NCI-H526 treated with DMSO at 0.1 percent for 48 hours (cell line): ENCODE data around the gene PRMT1.
"Not testable (repeated sequence)": the region's sequence is repeated elsewhere in the genome, so short reads cannot be mapped to it uniquely, and the experiment has no call there.

ENCODE experiments used
- DNase-seq: peaks from one replicate; lab custom pipeline; 2025; lab: John Stamatoyannopoulos, UW

The PRMT1 gene

GRCh38 chr19:49677231-49677900, at the start of gene PRMT1:
Gene PRMT1, plus strand, starts transcription at chr19:49677271. Its CDS starts 10 bp downstream, at chr19:49677281.
- no peak for DNase-seq

GRCh38 chr19:49629659-49630058, 47.4 kb upstream of the PRMT1 start:
- no peak for DNase-seq

GRCh38 chr19:49631014-49631588, 46.0 kb upstream of the PRMT1 start:
- no peak for DNase-seq

- no peak for DNase-seq
Observed at GRCh38 chr19:49631610-49632192, 45.4 kb upstream of the PRMT1 start.

GRCh38 chr19:49632576-49632975, 44.5 kb upstream of the PRMT1 start:
- DNase-seq, result no peak

- not testable (repeated sequence) for DNase-seq
Observed at GRCh38 chr19:49633273-49633672, 43.8 kb upstream of the PRMT1 start.

GRCh38 chr19:49635530-49636232, 41.4 kb upstream of the PRMT1 start:
- no peak for DNase-seq

GRCh38 chr19:49636233-49636932, 40.7 kb upstream of the PRMT1 start:
- DNase-seq, result no peak

- no peak for DNase-seq
Observed at GRCh38 chr19:49637821-49638738, 39.0 kb upstream of the PRMT1 start.

GRCh38 chr19:49639401-49640112, 37.5 kb upstream of the PRMT1 start:
- no peak for DNase-seq

GRCh38 chr19:49640113-49640898, 36.8 kb upstream of the PRMT1 start, which contains the start of gene RRAS:
Gene RRAS, minus strand, starts transcription at chr19:49640143. Its CDS starts 45 bp downstream, at chr19:49640098.
- peak; percentile 98 for DNase-seq

GRCh38 chr19:49641688-49642491, 35.2 kb upstream of the PRMT1 start, which contains the start of gene SCAF1:
Gene SCAF1, plus strand, starts transcription at chr19:49642209. Its CDS starts 2,818 bp downstream, at chr19:49645027.
- peak; percentile 98 for DNase-seq

- no peak for DNase-seq
Observed at GRCh38 chr19:49642492-49643035, 34.5 kb upstream of the PRMT1 start.

GRCh38 chr19:49643466-49643865, 33.6 kb upstream of the PRMT1 start:
- no peak for DNase-seq

GRCh38 chr19:49645592-49645991, 31.5 kb upstream of the PRMT1 start:
- no peak for DNase-seq

- DNase-seq, result no peak
Observed at GRCh38 chr19:49645995-49646394, 31.1 kb upstream of the PRMT1 start.

GRCh38 chr19:49646586-49646985, 30.5 kb upstream of the PRMT1 start:
- DNase-seq, result no peak
